ENCODE measurements around the gene TLCD2. TPM values are rescaled to one million over a fixed set of nuclear protein-coding genes. Genes with fewer than 3 reads are reported as not detected.
"Not testable (repeated sequence)": the region's sequence is repeated elsewhere in the genome, so short reads cannot be mapped to it uniquely, and the experiment has no call there.

TLCD2 gene
- total RNA-seq, 2 donors from 2014 or later, result 7.3 to 8.3 TPM

DNA sequence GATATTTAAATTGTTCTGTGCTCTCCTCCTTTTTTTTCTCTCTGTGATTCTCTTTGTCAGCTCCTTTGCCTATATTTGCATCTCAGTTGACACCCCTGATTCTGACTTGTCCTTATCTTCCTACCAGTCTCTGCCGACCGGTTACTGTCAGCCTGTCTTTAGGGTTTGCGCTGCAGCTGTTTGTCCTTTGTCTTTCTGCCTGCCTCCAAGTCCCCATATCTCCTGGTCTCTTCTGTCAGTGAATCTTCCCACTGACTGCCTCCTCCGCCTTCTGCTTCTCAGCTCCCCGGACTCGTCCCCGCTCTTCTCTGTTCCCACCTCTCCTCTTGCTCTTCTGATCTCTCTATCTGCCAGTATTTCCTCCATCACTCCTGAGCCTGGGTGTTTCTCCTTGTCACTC is 5.2 kb downstream of the TLCD2 start:
- no peak overlapping the region for H3K27ac ChIP-seq
- ATAC-seq (ENCODE audit: insufficient number of reproducible peaks, low FRiP score, low read depth), result no peak
- no peak overlapping the region for H3K4me3 ChIP-seq
- peaks cover 0 to 5% of the 10 kb centered on the region in 2 donors for H3K4me1 ChIP-seq (ENCODE audit: control insufficient read depth in 1 of 2, low read depth in 2 of 2)
- H3K27me3 ChIP-seq (replicated peaks; ENCODE audit: insufficient read depth), result no peaks in the 10 kb centered on the region
- no peaks in the 10 kb centered on the region for H3K9me3 ChIP-seq
- TF ChIP-seq, protein P1, sequence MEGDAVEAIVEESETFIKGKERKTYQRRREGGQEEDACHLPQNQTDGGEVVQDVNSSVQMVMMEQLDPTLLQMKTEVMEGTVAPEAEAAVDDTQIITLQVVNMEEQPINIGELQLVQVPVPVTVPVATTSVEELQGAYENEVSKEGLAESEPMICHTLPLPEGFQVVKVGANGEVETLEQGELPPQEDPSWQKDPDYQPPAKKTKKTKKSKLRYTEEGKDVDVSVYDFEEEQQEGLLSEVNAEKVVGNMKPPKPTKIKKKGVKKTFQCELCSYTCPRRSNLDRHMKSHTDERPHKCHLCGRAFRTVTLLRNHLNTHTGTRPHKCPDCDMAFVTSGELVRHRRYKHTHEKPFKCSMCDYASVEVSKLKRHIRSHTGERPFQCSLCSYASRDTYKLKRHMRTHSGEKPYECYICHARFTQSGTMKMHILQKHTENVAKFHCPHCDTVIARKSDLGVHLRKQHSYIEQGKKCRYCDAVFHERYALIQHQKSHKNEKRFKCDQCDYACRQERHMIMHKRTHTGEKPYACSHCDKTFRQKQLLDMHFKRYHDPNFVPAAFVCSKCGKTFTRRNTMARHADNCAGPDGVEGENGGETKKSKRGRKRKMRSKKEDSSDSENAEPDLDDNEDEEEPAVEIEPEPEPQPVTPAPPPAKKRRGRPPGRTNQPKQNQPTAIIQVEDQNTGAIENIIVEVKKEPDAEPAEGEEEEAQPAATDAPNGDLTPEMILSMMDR (IDR thresholded peaks at IDR 0.05), result no peak
- DNase-seq (ENCODE audit: low spot score), result no peak
- H3K36me3 ChIP-seq, result no peaks in the 10 kb centered on the region

DNA sequence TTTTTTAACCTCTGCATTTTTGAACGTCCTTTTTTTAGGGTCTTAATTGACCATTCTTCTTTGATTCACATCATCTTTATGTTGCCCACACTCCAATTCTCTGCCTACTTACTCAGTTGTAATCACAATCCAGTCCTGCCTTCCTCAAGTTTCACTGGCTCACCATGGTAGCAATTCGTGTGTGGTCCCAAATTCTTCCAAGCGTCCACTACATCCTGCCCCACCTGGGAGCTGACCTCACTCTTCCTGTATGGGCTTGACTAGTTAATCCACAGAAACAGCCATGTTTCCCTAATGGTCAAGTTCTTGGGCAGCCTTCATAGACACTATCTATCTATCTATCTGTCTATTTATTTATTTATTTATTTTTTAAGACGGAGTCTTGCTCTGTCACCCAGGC is 7.1 kb downstream of the TLCD2 start:
- Histone ChIP-seq H3K27me3 (replicated peaks; ENCODE audit: insufficient read depth) (no peaks in the 10 kb centered on the region), H3K4me3 (no peak overlapping the region), H3K36me3 (no peaks in the 10 kb centered on the region), H3K4me1 (ENCODE audit: control insufficient read depth in 1 of 2, low read depth in 2 of 2) (peaks cover 0 to 5% of the 10 kb centered on the region in 2 donors), H3K9me3 (no peaks in the 10 kb centered on the region), H3K27ac (no peak overlapping the region)
- ATAC-seq (ENCODE audit: insufficient number of reproducible peaks, low FRiP score, low read depth) (no peak), DNase-seq (ENCODE audit: low spot score) (no peak)
- TF ChIP-seq, protein P1 (IDR thresholded peaks at IDR 0.05), result no peak

DNA sequence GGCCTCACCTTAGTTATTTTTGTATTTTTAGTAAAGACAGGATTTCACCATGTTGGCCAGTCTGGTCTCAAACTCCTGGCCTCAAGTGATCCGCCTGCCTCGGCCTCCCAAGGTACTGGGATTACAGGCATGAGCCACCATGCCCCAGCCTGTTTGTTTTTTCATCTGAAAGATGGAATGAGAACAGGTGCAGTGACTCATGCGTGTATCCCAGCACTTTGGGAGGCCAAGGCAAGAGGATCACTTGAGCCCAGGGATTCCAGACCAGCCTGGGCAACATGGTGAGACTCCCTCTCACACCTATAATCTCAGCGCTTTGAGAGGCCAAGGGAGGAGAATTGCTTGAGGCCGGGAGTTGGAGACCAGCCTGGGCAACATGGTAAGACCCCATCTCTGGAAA is 10.3 kb downstream of the TLCD2 start:
- H3K36me3 ChIP-seq; H3K27ac ChIP-seq; DNase-seq (ENCODE audit: low spot score); H3K27me3 ChIP-seq (replicated peaks; ENCODE audit: insufficient read depth); H3K9me3 ChIP-seq; H3K4me3 ChIP-seq; ATAC-seq (ENCODE audit: insufficient number of reproducible peaks, low FRiP score, low read depth): not testable (repeated sequence)
- H3K4me1 ChIP-seq (ENCODE audit: control insufficient read depth in 1 of 2, low read depth in 2 of 2), result peaks cover 0 to 12% of the 10 kb centered on the region in 2 donors

DNA sequence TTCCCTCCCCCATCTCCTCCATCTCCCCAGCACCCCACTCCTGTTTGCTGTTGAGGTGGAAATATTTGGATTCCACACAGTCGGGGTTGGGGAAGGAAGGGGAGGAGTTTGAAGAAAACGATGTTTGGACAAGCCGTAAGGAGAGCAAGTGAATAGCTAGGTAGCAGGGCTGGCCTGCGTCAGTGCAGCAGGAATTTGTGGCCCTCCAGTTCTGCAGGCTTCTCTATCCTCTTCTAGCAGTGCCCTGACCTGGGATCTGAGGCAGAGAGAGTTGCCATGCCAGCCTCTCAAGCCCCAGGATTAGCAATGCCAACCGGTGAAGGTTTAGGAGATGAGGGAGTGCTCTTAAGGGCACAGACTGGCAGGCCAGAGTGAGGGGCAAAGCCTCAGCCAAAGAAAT is 12.5 kb downstream of the TLCD2 start:
- Histone ChIP-seq H3K36me3 (no peaks in the 10 kb centered on the region), H3K4me3 (peak overlapping the region; percentile 3), H3K4me1 (ENCODE audit: control insufficient read depth in 1 of 2, low read depth in 2 of 2) (peaks cover 0 to 12% of the 10 kb centered on the region in 2 donors), H3K9me3 (no peaks in the 10 kb centered on the region), H3K27me3 (replicated peaks; ENCODE audit: insufficient read depth) (no peaks in the 10 kb centered on the region), H3K27ac (peak overlapping the region; percentile 47 to 63)
- ATAC-seq (ENCODE audit: insufficient number of reproducible peaks, low FRiP score, low read depth), result no peak
- no peak for DNase-seq (ENCODE audit: low spot score)
- TF ChIP-seq, protein P1 (IDR thresholded peaks at IDR 0.05), result no peak

DNA sequence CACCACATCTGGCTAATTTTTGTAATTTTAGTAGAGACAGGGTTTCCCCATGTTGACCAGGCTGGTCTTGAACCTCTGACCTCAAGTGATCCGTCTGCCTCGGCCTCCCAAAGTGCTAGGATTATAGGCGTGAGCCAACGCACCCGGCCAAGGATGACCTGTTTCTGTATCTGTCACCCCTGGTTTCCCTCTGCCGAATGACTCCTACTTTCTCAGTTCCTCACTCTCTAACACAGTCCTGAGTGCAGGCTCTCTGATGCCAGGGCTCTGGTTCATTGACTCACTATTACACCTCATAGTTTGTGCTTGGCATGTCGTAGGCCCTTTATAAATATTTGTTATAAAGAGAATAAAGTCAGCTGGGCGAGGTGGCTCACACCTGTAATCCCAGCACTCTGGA is 14.8 kb downstream of the TLCD2 start:
- DNase-seq (ENCODE audit: low spot score) (no peak), ATAC-seq (ENCODE audit: insufficient number of reproducible peaks, low FRiP score, low read depth) (no peak)
- H3K27me3 ChIP-seq (replicated peaks; ENCODE audit: insufficient read depth), result no peaks in the 10 kb centered on the region
- H3K27ac ChIP-seq, result no peak overlapping the region
- H3K9me3 ChIP-seq, result no peaks in the 10 kb centered on the region
- TF ChIP-seq, protein P1 (IDR thresholded peaks at IDR 0.05), result no peak
- H3K4me3 ChIP-seq, result no peak overlapping the region
- no peaks in the 10 kb centered on the region for H3K36me3 ChIP-seq
- peaks cover 0 to 12% of the 10 kb centered on the region in 2 donors for H3K4me1 ChIP-seq (ENCODE audit: control insufficient read depth in 1 of 2, low read depth in 2 of 2)

DNA sequence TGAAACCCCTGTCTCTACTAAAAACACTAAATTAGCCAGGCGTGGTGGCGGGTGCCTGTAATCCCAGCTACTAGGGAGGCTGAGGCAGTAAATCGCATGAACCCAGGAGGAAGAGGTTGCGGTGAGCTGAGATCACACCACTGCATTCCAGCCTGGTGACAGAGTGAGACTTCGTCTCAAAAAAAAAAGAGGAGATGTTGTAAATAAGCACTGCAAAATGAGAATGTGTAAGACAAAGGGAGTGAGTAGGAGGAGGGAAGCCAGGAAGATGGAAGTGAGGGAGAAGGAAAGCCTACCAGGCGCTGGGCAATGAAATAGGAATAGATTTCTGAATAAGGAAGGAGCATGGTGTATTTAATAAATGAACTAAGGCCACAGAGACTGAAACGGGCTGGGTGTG is 16.8 kb downstream of the TLCD2 start:
- no peak overlapping the region for H3K4me3 ChIP-seq
- no peak overlapping the region for H3K27ac ChIP-seq
- TF ChIP-seq, protein P1 (IDR thresholded peaks at IDR 0.05), result no peak
- H3K9me3 ChIP-seq, result no peaks in the 10 kb centered on the region
- H3K36me3 ChIP-seq, result no peaks in the 10 kb centered on the region
- ATAC-seq (ENCODE audit: insufficient number of reproducible peaks, low FRiP score, low read depth), result no peak
- no peak for DNase-seq (ENCODE audit: low spot score)
- no peaks in the 10 kb centered on the region for H3K27me3 ChIP-seq (replicated peaks; ENCODE audit: insufficient read depth)
- peaks cover 0 to 10% of the 10 kb centered on the region in 2 donors for H3K4me1 ChIP-seq (ENCODE audit: control insufficient read depth in 1 of 2, low read depth in 2 of 2)

All from thoracic aorta (tissue), 2 donors.